IMR-90 (cell line): ENCODE data around the gene ZNF695. TPM values are rescaled to one million over a fixed set of nuclear protein-coding genes. Genes with fewer than 3 reads are reported as not detected.

Experiments used
- ATAC-seq: fragments of 200-7000 bp; cut with Tn5 transposase; 2 replicates; pipeline ENCODE4 v1.9.1; 2020; ENCODE audit warnings: low read depth, mild to moderate bottlenecking, moderate library complexity
- BruUV-seq: library from RNA; stranded (reverse); fragments of 400-500 nt; replicated peaks from 2 replicates; lab custom pipeline; 2021; lab: Mats Ljungman, UMichigan
- CTCF ChIA-PET: fragments of 300-600 bp; formaldehyde crosslinking; extraction: SDS; loops from one replicate; lab custom pipeline; 2021; ENCODE audit warnings: antibody characterized with exemption; lab: Yijun Ruan, JAX
- POLR2A ChIA-PET: fragments of 300-600 bp; sonication (Branson Sonifier 250); formaldehyde crosslinking; loops from one replicate; lab custom pipeline; 2022; ENCODE audit warnings: antibody characterized with exemption; ENCODE audit not compliant: unreplicated experiment; lab: Charles Lee
- DNase-seq: peaks from one replicate; pipeline ENCODE4 v3.0.0; 2013
- H2AFZ ChIP-seq: replicated peaks from 2 replicates; pipeline ENCODE3; 2013; ENCODE audit warnings: low read length, mild to moderate bottlenecking; ENCODE audit not compliant: poor library complexity
- H2AK5ac ChIP-seq: 2 replicates; pipeline ENCODE4 v1.6.1; 2013; ENCODE audit warnings: low read depth, low read length, inconsistent platforms
- H2AK9ac ChIP-seq: replicated peaks from 2 replicates; pipeline ENCODE3; 2013; ENCODE audit warnings: mild to moderate bottlenecking, low read depth, low read length, moderate library complexity; ENCODE audit not compliant: poor library complexity
- H2BK120ac ChIP-seq: 2 replicates; pipeline ENCODE4 v1.6.1; 2013; ENCODE audit warnings: low read depth, low read length, inconsistent platforms
- H2BK15ac ChIP-seq: 3 replicates; pipeline ENCODE4 v1.6.1; 2013; ENCODE audit warnings: low read depth, low read length, inconsistent platforms
- H2BK20ac ChIP-seq: 2 replicates; pipeline ENCODE4 v1.6.1; 2013; ENCODE audit warnings: low read depth, mild to moderate bottlenecking, inconsistent platforms, low read length, moderate library complexity
- H2BK5ac ChIP-seq: 2 replicates; pipeline ENCODE4 v1.6.1; 2013; ENCODE audit warnings: mild to moderate bottlenecking, low read depth, low read length, inconsistent platforms; ENCODE audit not compliant: poor library complexity, severe bottlenecking
- H3K14ac ChIP-seq: replicated peaks from 2 replicates; pipeline ENCODE4 v1.6.1; 2013; ENCODE audit warnings: low read depth, low read length, inconsistent platforms
- H3K18ac ChIP-seq: 2 replicates; pipeline ENCODE4 v1.6.1; 2013; ENCODE audit warnings: low read depth, low read length, control low read depth
- H3K23ac ChIP-seq: 2 replicates; pipeline ENCODE4 v1.6.1; 2013; ENCODE audit warnings: low read depth, low read length, inconsistent platforms
- H3K27ac ChIP-seq: 2 replicates; pipeline ENCODE4 v1.5.1; 2013; ENCODE audit warnings: mild to moderate bottlenecking, control low read depth, low read length; ENCODE audit not compliant: insufficient read depth
- H3K27me3 ChIP-seq: 2 replicates; pipeline ENCODE4 v1.6.1; 2013; ENCODE audit warnings: low read length; ENCODE audit not compliant: control insufficient read depth, insufficient read depth
- H3K36me3 ChIP-seq: 2 replicates; pipeline ENCODE4 v1.6.1; 2013; ENCODE audit warnings: low read length, mixed read lengths; ENCODE audit not compliant: control insufficient read depth, insufficient read depth
- H3K4ac ChIP-seq: 2 replicates; pipeline ENCODE4 v1.6.1; 2013; ENCODE audit warnings: low read depth, low read length, inconsistent platforms
- H3K4me1 ChIP-seq: 2 replicates; pipeline ENCODE4 v1.6.1; 2013; ENCODE audit warnings: low read length, mixed read lengths; ENCODE audit not compliant: control insufficient read depth, insufficient read depth
- H3K4me2 ChIP-seq: 2 replicates; pipeline ENCODE4 v1.6.1; 2013; ENCODE audit warnings: low read depth, mild to moderate bottlenecking, control low read depth, low read length, moderate library complexity
- H3K4me3 ChIP-seq: 2 replicates; pipeline ENCODE4 v1.5.1; 2013; ENCODE audit warnings: low read depth, mild to moderate bottlenecking, control low read depth, low read length, moderate library complexity; ENCODE audit not compliant: insufficient read depth
- H3K56ac ChIP-seq: 2 replicates; pipeline ENCODE4 v1.6.1; 2013; ENCODE audit warnings: low read length, inconsistent platforms; ENCODE audit not compliant: insufficient read depth; ENCODE audit errors: extremely low read depth
- H3K79me1 ChIP-seq, 2 experiments: 2 replicates each; pipeline ENCODE4 v1.6.1; 2013; ENCODE audit warnings: low read length in 2 of 2, inconsistent platforms in 1 of 2, low read depth in 1 of 2
- H3K9ac ChIP-seq: 2 replicates; pipeline ENCODE4 v1.6.1; 2013; ENCODE audit warnings: low read depth, low read length, control low read depth
- H3K9me1 ChIP-seq: 2 replicates; pipeline ENCODE4 v1.6.1; 2013; ENCODE audit warnings: low read length, inconsistent platforms; ENCODE audit not compliant: insufficient read depth
- H3K9me3 ChIP-seq: 2 replicates; pipeline ENCODE4 v1.6.1; 2013; ENCODE audit warnings: low read length; ENCODE audit not compliant: control insufficient read depth, insufficient read depth
- H4K20me1 ChIP-seq: 2 replicates; pipeline ENCODE4 v1.6.1; 2013; ENCODE audit warnings: low read length, inconsistent platforms; ENCODE audit not compliant: insufficient read depth
- H4K5ac ChIP-seq: 2 replicates; pipeline ENCODE4 v1.6.1; 2013; ENCODE audit warnings: mild to moderate bottlenecking, low read depth, low read length, control low read depth
- H4K8ac ChIP-seq, 2 experiments: 2 replicates each; pipeline ENCODE4 v1.6.1; 2013; ENCODE audit warnings: low read depth in 2 of 2, low read length in 2 of 2, control low read depth in 1 of 2, inconsistent platforms in 1 of 2
- H4K91ac ChIP-seq: 2 replicates; pipeline ENCODE4 v1.6.1; 2013; ENCODE audit warnings: low read depth, low read length, inconsistent platforms; ENCODE audit not compliant: insufficient read depth
- BHLHE40 ChIP-seq: fragments of 150-350 bp; IDR thresholded peaks from 2 replicates; pipeline ENCODE4 v1.6.1; 2016; ENCODE audit warnings: mild to moderate bottlenecking, low read depth, low read length
- CHD1 ChIP-seq: IDR thresholded peaks from 2 replicates; pipeline ENCODE4 v1.6.1; 2012; ENCODE audit warnings: low read depth, low read length, improper control_type of control experiment
- ELK1 ChIP-seq: fragments of 150-350 bp; IDR thresholded peaks from 2 replicates; pipeline ENCODE4 v1.6.1; 2016; ENCODE audit warnings: low read depth, mild to moderate bottlenecking, low read length, moderate library complexity, borderline replicate concordance
- NFE2L2 ChIP-seq: fragments of 150-350 bp; IDR thresholded peaks from 2 replicates; pipeline ENCODE4 v1.6.1; 2016; ENCODE audit warnings: low read depth, mild to moderate bottlenecking, low read length
- POLR2A ChIP-seq: IDR thresholded peaks from 2 replicates; pipeline ENCODE4 v1.6.1; 2012; ENCODE audit warnings: mild to moderate bottlenecking, low read depth, low read length
- RAD21 ChIP-seq: IDR thresholded peaks from 2 replicates; pipeline ENCODE4 v1.6.1; 2012; ENCODE audit warnings: low read length, improper control_type of control experiment
- RFX5 ChIP-seq: IDR thresholded peaks from 2 replicates; pipeline ENCODE4 v1.8.0; 2012; ENCODE audit warnings: low read depth, mild to moderate bottlenecking, low read length, moderate library complexity
- WGBS, 2 experiments: methylation state at CpG; one replicate each; pipeline versions ENCODE4 v1.1.5 to v1.1.7; 2013; ENCODE audit warnings: missing lambda C conversion rate in 2 of 2; ENCODE audit not compliant: insufficient read length in 1 of 2; ENCODE audit errors: extremely low coverage in 2 of 2; 5-methylcytosine and 5-hydroxymethylcytosine counted together
- dilution Hi-C: fragments of 300-500 bp; cut with HindIII; formaldehyde crosslinking; loops from one replicate; pipeline ENCODE4 v1.14.3; 2018; ENCODE audit warnings: low sequenced_read_pairs; ENCODE audit not compliant: unreplicated experiment
- in situ Hi-C: fragments of 300-500 bp; cut with MboI; formaldehyde crosslinking; loops from 3 replicates; pipeline ENCODE4 v1.14.3; 2019; ENCODE audit warnings: low sequenced_read_pairs, inconsistent platforms, mixed read lengths
- intact Hi-C: fragments of 100-400 bp; cut with micrococcal nuclease; formaldehyde crosslinking; loops from 2 replicates; pipeline ENCODE4 v1.10.0; 2022
- polyA plus RNA-seq, 3 experiments: library from polyadenylated mRNA; depleted of rRNA; stranded (reverse); fragments of >200 nt; gene quantifications; 2 replicates each; pipeline ENCODE4 v1.2.3, GENCODE V29; 2012; ENCODE audit warnings: low replicate concordance in 1 of 3
- total RNA-seq: library from RNA; depleted of rRNA; stranded (reverse); fragments of >200 nt; gene quantifications from 2 replicates; pipeline ENCODE4 v1.2.3, GENCODE V29; 2012
- TF ChIP-seq, protein P1 (sequence below): fragments of 150-350 bp; IDR thresholded peaks from 2 replicates; pipeline ENCODE4 v1.6.1; 2017; ENCODE audit warnings: mild to moderate bottlenecking, antibody characterized with exemption, low read length, low read depth

ZNF695 gene
- total and polyA plus RNA-seq, 2 of the 4 experiments (the other 2 are of a cell fraction): 0.54 to 0.75 TPM

DNA sequence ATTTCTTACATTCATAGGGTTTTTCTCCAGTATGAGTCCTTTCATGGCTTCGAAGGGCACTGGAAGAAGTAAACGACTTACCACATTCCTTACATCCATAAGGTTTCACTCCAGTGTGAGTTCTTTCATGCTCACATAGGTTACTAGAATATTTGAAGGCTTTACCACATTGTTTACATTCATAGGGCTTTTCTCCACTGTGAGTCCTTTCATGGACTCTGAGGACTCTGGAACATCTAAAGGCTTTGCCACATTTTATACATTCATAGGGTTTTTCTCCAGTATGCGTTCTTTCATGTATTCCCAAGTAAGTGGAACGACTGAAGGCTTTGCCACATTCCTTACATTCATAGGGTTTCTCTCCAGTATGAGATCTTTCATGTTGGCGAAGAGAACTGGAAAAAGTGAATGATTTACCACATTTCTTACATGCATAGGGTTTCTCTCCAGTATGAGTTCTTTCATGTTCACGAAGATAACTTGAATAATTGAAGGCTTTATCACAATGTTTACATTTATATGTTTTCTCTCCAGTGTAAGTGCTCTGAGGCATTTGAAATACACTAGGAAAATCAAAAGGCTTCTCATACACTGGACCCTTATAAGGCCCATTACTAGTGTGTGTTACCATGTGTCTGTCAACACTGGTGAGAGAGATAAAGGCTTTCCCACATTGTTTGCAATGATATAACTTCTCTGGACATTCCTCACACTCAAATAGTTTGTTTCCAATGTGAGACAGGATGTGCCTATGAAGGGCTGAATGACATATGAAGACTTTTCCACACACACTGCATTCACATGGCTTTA lies 29.9 kb upstream of the ZNF695 start:
- WGBS, 2 experiments: no CpG with 5 or more reads among the region's 6 CpGs
- dilution Hi-C loops: no loop called here
- CTCF ChIA-PET: no interaction called here

More for the DNA sequence above, 29.9 kb upstream of the ZNF695 start:
- Histone ChIP-seq H2AK9ac (no peak overlapping the region), H4K91ac (no peak overlapping the region), H3K79me1 (peaks cover 0 to 6% of the 10 kb centered on the region in 2 experiments; a peak in 2 of 4 replicates), H2BK15ac (no peak overlapping the region), H2BK20ac (no peak overlapping the region), H3K23ac (no peak overlapping the region), H2BK120ac (no peak overlapping the region), H3K9ac (no peak overlapping the region), H2BK5ac (no peak overlapping the region), H4K5ac (no peak overlapping the region), H3K4me1 (no peaks in the 10 kb centered on the region), H3K9me3 (peaks cover 42% of the 10 kb centered on the region), H2AK5ac (no peak overlapping the region), H4K20me1 (no peaks in the 10 kb centered on the region), H2AFZ (no peak overlapping the region), H3K27ac (no peak overlapping the region), H3K4ac (no peak overlapping the region), H3K36me3 (peaks cover 6% of the 10 kb centered on the region), H3K9me1 (no peaks in the 10 kb centered on the region), H3K4me3 (no peak overlapping the region), H3K27me3 (no peaks in the 10 kb centered on the region), H4K8ac (no peak overlapping the region), H3K56ac (no peak overlapping the region), H3K18ac (no peak overlapping the region), H3K14ac (no peak overlapping the region), H3K4me2 (no peak overlapping the region)
- no peak for ATAC-seq
- DNase-seq: no peak
- intact Hi-C loops (no loop called here), in situ Hi-C loops (no loop called here)
- BruUV-seq: no TSS peak
- POLR2A ChIA-PET: no interaction called here
- TF ChIP-seq ELK1 (no peak), NFE2L2 (no peak), RAD21 (no peak), BHLHE40 (no peak), POLR2A (no peak), CHD1 (no peak), RFX5 (no peak)
- TF ChIP-seq, protein P1, sequence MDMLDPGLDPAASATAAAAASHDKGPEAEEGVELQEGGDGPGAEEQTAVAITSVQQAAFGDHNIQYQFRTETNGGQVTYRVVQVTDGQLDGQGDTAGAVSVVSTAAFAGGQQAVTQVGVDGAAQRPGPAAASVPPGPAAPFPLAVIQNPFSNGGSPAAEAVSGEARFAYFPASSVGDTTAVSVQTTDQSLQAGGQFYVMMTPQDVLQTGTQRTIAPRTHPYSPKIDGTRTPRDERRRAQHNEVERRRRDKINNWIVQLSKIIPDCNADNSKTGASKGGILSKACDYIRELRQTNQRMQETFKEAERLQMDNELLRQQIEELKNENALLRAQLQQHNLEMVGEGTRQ: no peak
